GM18498 (cell line): ENCODE results near the gene MPND.
A peak's percentile ranks its signal among the peaks of the same experiment; 100 is the strongest.

Experiments used
- ATAC-seq: cut with Tn5 transposase; IDR thresholded peaks from one replicate; pipeline ENCODE4 v1.9.1; 2021; ENCODE audit warnings: mild to moderate bottlenecking, moderate library complexity; ENCODE audit not compliant: unreplicated experiment

Gene MPND

DNA sequence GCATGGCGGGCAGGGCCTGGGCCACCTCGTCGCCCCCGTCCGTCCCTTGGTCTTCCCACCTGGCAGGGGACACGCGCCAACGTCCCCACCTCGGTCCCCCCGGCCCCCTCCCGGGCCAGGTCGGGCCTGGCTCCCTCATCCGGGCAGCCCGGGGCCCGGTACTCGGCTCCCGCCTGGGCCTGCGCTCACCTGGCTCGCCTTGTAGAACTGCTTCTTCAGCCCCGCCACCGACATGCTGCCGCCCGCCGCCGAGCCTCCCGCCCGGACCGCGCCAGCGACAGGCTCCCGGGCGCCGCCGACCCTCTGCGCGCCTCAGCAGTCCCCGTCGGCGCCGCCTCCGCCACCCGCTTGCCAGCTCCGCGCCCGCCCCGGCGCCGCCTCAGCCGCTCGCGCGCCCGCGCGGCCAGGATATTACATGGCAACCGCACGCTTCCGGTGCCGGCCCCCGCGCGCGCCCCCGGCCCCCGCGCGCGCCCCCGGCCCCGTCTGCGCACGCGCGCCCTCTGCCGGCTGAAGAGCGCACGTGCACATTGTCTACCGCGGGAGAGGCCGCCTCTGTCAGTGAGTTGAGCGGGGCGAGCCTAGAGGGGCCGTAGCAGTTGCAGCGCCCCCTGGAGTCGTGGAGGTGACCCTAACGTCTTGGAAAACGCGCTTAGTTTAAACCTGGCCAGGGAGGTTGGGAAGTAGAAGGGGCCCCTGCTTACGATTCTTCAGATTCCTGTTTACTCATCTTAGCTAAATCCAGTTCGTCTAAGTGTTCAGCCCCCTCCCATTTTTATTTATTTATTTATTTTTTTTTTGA lies 57.0 kb downstream of the MPND start, which contains the start of gene SH3GL1:
Gene SH3GL1, minus strand, starts transcription at position 413 of the 802 bp plus-strand sequence. Its CDS starts 179 bp downstream, at position 234.
- peak; percentile 67 for ATAC-seq

DNA sequence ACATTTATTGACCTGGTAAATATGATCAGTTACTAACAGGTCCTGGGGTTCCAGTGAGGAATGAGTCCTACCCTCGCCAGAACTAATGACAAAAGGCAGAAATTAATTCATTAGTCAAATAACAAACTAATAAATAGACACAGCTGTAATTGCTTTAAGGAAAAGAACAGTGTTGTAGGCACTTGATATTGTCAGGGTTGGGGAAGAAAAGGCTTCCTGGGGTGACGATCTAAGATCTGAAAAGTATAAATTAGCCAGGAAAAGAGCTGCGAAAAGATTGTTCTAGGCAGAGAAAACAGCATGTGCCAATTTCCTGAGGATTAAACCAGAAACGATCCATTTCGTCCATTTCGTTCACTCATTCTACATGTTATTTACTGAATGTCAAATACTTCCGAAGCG lies 58.4 kb downstream of the MPND start:
- ATAC-seq, result no peak

DNA sequence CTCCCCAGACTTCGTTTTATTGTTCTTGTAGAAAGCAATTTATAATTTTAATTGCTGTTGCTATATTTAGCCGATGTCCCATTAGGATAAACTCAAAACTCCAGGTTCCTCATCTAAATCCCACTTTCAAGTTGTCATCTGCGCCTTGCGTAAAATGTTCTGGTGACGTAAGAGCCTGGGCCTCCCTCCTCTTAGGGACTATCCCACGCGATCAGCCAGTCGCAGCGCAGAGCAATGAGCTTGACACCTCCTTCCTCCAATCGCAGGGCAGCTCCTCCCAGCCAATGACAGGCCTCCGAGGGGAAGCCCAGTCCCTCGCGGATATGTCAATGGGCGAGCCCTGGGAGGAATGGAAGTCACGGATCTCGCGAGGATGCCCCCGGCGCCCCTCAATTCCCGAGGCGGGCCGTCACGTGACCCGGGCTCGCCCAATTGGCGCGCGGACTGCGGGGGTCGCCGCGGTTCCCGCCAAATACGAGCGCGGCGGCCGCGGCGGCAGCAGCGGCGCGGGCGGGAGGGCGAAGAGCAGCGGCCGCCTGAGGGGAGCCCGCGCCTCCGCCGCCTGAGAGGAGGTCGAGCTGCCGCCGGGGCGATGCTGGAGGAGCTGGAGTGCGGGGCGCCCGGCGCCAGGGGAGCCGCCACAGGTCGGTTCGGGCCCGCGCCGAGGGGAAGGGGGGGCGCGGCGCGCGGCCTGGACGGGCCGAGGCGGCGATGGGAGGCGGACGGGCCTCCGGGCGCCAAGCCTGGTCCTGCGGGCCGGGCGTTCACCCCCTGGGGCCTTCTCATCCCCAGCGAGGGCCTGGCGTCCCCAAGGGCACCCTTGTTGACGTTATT lies 59.0 kb downstream of the MPND start, which contains the start of gene CHAF1A:
Gene CHAF1A, plus strand, starts transcription at position 470 of the 834 bp plus-strand sequence. Its CDS starts 123 bp downstream, at position 593.
- ATAC-seq, result peak; percentile 76

DNA sequence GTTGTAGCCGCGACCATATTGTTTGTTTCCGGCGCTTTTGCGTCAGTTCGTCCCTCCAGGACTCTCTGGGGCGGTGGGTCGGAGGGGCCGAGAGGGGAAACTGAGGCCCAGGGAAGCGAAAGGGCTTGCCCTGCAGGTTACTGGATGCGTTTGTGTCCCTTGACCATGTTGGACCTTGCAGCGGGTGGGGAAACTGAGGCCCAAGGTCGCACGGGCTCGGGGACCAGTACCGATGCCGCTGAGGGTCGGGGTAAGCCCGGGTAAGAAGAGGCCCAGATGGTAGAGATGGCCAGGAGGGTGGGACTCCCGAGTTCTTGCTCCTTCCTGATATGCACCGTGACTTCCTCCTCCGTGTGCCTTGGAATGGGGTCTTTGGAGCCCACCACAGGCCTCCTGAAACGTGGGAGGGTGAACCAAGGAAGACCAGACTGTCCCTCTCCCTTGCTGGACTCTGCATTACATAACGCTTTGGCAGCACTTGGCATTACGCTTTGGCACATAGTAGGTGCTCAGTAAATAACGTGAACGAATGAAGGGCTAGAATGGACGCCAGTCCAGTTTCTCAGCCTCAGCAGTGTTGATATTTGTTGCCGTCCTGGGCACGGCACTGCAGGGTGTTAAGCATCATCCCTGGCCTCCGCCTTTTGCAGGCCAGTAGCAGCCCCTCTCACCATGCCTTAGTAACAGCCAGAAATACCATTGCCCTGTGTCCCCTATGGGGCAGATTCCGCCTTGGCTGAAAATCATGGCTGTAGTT lies 59.8 kb downstream of the MPND start:
- ATAC-seq, result no peak

DNA sequence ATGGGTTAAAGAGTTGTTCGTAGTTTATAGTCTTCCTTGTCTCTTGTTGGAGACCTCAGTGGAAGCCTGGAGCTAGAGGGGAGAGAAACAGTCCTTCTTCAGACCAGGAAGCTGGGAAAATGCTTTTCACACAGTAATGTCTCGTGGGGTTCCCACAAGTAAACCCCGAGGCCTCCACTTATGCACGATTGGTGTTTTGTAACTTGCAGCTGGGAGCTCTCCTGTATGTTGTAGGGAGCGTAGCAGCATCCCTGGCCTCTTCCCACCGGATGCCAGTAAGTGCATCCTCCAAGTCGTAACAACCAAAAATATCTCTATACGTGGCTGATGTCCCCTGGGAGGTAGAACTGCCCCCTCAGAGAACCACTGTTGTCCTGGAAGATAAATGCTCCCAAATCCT lies 62.6 kb downstream of the MPND start:
- no peak for ATAC-seq

DNA sequence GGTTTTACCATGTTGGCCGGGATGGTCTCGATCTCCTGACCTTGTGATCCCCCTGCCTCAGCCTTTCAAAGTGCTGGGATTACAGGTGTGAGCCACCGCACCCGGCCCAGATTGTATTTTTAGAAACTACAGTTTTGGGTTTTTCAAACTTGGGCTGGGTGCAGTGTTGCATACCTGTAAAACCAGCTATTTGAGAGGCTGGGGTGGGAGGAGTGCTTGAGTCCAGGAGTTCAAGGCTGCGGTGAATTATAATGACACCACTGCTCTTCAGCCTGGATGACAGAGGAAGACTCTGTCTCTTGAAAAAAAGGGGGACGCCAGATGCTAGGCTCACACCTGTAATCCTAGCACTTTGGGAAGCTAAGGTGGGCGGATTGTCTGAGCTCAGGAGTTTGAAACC lies 63.3 kb downstream of the MPND start:
- no peak for ATAC-seq

DNA sequence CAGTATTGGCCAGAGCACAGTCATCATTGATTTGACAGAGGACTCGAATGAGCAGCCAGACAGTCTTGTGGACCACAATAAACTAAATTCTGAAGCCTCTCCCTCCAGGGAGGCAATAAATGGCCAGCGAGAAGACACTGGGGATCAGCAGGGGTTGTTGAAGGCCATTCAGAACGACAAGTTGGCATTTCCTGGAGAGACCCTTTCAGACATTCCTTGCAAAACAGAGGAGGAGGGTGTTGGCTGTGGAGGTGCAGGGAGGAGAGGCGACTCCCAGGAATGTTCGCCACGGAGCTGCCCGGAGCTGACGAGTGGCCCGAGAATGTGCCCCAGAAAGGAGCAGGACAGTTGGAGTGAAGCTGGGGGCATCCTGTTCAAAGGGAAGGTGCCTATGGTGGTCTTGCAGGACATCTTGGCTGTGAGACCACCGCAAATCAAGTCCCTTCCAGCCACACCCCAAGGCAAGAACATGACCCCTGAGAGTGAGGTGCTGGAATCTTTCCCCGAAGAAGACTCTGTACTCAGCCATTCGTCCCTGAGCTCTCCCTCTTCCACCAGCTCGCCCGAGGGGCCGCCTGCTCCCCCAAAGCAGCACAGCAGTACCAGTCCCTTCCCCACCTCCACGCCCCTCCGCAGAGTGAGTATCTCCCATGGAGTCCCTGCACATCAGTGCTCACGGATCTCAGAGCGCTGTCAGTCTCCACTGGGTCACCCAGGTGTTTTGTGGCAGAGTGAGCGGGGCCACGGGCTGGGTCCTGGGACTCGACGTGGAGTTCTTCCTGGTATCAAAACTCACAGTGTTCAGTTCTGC lies 66.0 kb downstream of the MPND start:
- no peak for ATAC-seq
